Neural cell (in vitro differentiated cells): ENCODE results near the gene REL. TPM values are rescaled to one million over a fixed set of nuclear protein-coding genes. Genes with fewer than 3 reads are reported as not detected.

Source experiments
- H2AFZ ChIP-seq: fragments of 200-600, 300-800 bp; sonication (generic), shearing (Covaris generic); 2 replicates; pipeline ENCODE4 v1.6.0; 2014; ENCODE audit warnings: low read depth, mild to moderate bottlenecking, antibody characterized with exemption, low read length, moderate library complexity
- H3F3A ChIP-seq: fragments of 200-600 bp; shearing (Covaris generic); 2 replicates; pipeline ENCODE4 v1.6.1; 2016; ENCODE audit warnings: mild to moderate bottlenecking, moderate library complexity, mixed read lengths, antibody characterized with exemption, low read length; ENCODE audit not compliant: insufficient read depth, poor library complexity, severe bottlenecking
- H3K27ac ChIP-seq: fragments of 200-600, 300-800 bp; sonication (generic), shearing (Covaris generic); 2 replicates; pipeline ENCODE4 v1.5.1; 2014; ENCODE audit warnings: mild to moderate bottlenecking, low read length, moderate library complexity
- H3K27me3 ChIP-seq: fragments of 300-800, 200-600 bp; sonication (generic), shearing (Covaris generic); 2 replicates; pipeline ENCODE4 v1.6.0; 2014; ENCODE audit warnings: mild to moderate bottlenecking, low read depth, low read length, moderate library complexity; ENCODE audit not compliant: insufficient read depth
- H3K36me3 ChIP-seq: fragments of 300-800, 200-600 bp; sonication (generic), shearing (Covaris generic); 2 replicates; pipeline ENCODE4 v1.5.1; 2014; ENCODE audit warnings: mild to moderate bottlenecking, antibody characterized with exemption, low read length, moderate library complexity; ENCODE audit not compliant: insufficient read depth
- H3K4me2 ChIP-seq: fragments of 300-800, 200-600 bp; sonication (generic), shearing (Covaris generic); 2 replicates; pipeline ENCODE4 v1.6.0; 2014; ENCODE audit warnings: mild to moderate bottlenecking, low read length
- H3K4me3 ChIP-seq: fragments of 300-800, 200-600 bp; sonication (generic), shearing (Covaris generic); 2 replicates; pipeline ENCODE4 v1.5.1; 2014; ENCODE audit warnings: mild to moderate bottlenecking, low read length, moderate library complexity
- H3K79me2 ChIP-seq: fragments of 200-600 bp; shearing (Covaris generic); replicated peaks from 2 replicates; pipeline ENCODE4 v1.6.0; 2014; ENCODE audit warnings: mild to moderate bottlenecking, low read length, moderate library complexity; ENCODE audit not compliant: insufficient read depth
- H3K9ac ChIP-seq: fragments of 300-800, 200-600 bp; sonication (generic), shearing (Covaris generic); 2 replicates; pipeline ENCODE4 v1.6.1; 2016; ENCODE audit warnings: mild to moderate bottlenecking, low read length, mixed read lengths
- H3K9me2 ChIP-seq: fragments of 200-600 bp; shearing (Covaris generic); 2 replicates; pipeline ENCODE4 v1.6.1; 2016; ENCODE audit warnings: mild to moderate bottlenecking, low read length, mixed read lengths; ENCODE audit not compliant: insufficient read depth
- H3K9me3 ChIP-seq: fragments of 200-600, 300-800 bp; sonication (generic), shearing (Covaris generic); 2 replicates; pipeline ENCODE4 v1.6.1; 2016; ENCODE audit warnings: mild to moderate bottlenecking, mixed run types, low read length, moderate library complexity, mixed read lengths
- H4K20me1 ChIP-seq: fragments of 200-600 bp; shearing (Covaris generic); 2 replicates; pipeline ENCODE4 v1.6.1; 2016; ENCODE audit warnings: mild to moderate bottlenecking, mixed run types; ENCODE audit not compliant: insufficient read depth
- EP300 ChIP-seq: fragments of 450-650 bp; conservative IDR thresholded peaks from 2 replicates; pipeline ENCODE4 v1.6.1; 2014; ENCODE audit warnings: antibody characterized with exemption, mild to moderate bottlenecking, moderate library complexity; ENCODE audit not compliant: poor library complexity, severe bottlenecking
- EZH2 ChIP-seq: fragments of 200-600, 300-800 bp; shearing (Covaris generic), sonication (generic); IDR thresholded peaks from 2 replicates; pipeline ENCODE4 v1.6.1; 2014; ENCODE audit warnings: antibody characterized with exemption, low read length, borderline replicate concordance, mild to moderate bottlenecking; ENCODE audit not compliant: insufficient read depth, poor library complexity, severe bottlenecking
- MXI1 ChIP-seq: fragments of 450-650 bp; conservative IDR thresholded peaks from 2 replicates; pipeline ENCODE4 v1.6.1; 2014; ENCODE audit warnings: antibody characterized with exemption, mild to moderate bottlenecking; ENCODE audit not compliant: poor library complexity, severe bottlenecking
- POLR2AphosphoS5 ChIP-seq: IDR thresholded peaks from 2 replicates; pipeline ENCODE4 v1.6.1; 2012
- RAD21 ChIP-seq: fragments of 450-650 bp; conservative IDR thresholded peaks from 2 replicates; pipeline ENCODE4 v1.6.1; 2014; ENCODE audit warnings: antibody characterized with exemption, mild to moderate bottlenecking, moderate library complexity
- SMC3 ChIP-seq: fragments of 450-650 bp; conservative IDR thresholded peaks from 2 replicates; pipeline ENCODE4 v1.6.1; 2014; ENCODE audit warnings: antibody characterized with exemption, mild to moderate bottlenecking, moderate library complexity; ENCODE audit not compliant: poor library complexity
- TAF1 ChIP-seq: IDR thresholded peaks from 2 replicates; pipeline ENCODE4 v1.6.1; 2012; ENCODE audit warnings: low read depth
- polyA plus RNA-seq: library from polyadenylated mRNA; depleted of rRNA; stranded (reverse); fragments of >200 nt; gene quantifications from 2 replicates; pipeline ENCODE4 v1.2.3, GENCODE V29; 2014
- TF ChIP-seq, protein P1 (sequence below): fragments of 450-650 bp; IDR thresholded peaks from 2 replicates; pipeline ENCODE4 v1.5.1; 2014; ENCODE audit warnings: antibody characterized with exemption, mild to moderate bottlenecking, moderate library complexity; ENCODE audit not compliant: poor library complexity, severe bottlenecking
- TF ChIP-seq, protein P2 (sequence below): IDR thresholded peaks from 2 replicates; pipeline ENCODE4 v1.6.1; 2012; ENCODE audit warnings: borderline replicate concordance

REL gene
- polyA plus RNA-seq, 1 donor from 2014 or later = 1.9 TPM

DNA sequence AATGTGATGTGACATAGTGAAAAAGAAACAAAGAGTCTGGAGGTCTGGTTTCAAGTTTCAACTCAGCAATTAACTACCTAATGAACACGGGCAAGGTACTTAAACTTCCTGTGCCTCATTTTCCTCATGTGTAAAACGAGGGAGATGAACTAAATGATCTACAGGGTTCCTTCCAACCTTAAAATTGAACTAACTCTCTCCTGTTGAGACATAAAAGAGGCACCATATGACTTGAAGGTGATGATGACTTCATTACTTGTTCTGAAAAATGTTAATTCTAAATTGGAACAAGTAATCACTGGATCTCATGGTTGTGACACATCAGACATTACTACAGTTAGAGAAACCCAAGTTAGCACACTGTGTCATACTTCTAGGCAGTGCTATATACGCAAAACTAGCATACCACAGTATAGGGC, 8.9 kb upstream of the REL start:
- no peaks in the 10 kb centered on the region for H3K79me2 ChIP-seq
- no peaks in the 10 kb centered on the region for H3K36me3 ChIP-seq
- no peak for TF ChIP-seq RAD21
- TF ChIP-seq TAF1 = no peak
- TF ChIP-seq, protein P1, sequence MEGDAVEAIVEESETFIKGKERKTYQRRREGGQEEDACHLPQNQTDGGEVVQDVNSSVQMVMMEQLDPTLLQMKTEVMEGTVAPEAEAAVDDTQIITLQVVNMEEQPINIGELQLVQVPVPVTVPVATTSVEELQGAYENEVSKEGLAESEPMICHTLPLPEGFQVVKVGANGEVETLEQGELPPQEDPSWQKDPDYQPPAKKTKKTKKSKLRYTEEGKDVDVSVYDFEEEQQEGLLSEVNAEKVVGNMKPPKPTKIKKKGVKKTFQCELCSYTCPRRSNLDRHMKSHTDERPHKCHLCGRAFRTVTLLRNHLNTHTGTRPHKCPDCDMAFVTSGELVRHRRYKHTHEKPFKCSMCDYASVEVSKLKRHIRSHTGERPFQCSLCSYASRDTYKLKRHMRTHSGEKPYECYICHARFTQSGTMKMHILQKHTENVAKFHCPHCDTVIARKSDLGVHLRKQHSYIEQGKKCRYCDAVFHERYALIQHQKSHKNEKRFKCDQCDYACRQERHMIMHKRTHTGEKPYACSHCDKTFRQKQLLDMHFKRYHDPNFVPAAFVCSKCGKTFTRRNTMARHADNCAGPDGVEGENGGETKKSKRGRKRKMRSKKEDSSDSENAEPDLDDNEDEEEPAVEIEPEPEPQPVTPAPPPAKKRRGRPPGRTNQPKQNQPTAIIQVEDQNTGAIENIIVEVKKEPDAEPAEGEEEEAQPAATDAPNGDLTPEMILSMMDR = no peak
- TF ChIP-seq, protein P2, sequence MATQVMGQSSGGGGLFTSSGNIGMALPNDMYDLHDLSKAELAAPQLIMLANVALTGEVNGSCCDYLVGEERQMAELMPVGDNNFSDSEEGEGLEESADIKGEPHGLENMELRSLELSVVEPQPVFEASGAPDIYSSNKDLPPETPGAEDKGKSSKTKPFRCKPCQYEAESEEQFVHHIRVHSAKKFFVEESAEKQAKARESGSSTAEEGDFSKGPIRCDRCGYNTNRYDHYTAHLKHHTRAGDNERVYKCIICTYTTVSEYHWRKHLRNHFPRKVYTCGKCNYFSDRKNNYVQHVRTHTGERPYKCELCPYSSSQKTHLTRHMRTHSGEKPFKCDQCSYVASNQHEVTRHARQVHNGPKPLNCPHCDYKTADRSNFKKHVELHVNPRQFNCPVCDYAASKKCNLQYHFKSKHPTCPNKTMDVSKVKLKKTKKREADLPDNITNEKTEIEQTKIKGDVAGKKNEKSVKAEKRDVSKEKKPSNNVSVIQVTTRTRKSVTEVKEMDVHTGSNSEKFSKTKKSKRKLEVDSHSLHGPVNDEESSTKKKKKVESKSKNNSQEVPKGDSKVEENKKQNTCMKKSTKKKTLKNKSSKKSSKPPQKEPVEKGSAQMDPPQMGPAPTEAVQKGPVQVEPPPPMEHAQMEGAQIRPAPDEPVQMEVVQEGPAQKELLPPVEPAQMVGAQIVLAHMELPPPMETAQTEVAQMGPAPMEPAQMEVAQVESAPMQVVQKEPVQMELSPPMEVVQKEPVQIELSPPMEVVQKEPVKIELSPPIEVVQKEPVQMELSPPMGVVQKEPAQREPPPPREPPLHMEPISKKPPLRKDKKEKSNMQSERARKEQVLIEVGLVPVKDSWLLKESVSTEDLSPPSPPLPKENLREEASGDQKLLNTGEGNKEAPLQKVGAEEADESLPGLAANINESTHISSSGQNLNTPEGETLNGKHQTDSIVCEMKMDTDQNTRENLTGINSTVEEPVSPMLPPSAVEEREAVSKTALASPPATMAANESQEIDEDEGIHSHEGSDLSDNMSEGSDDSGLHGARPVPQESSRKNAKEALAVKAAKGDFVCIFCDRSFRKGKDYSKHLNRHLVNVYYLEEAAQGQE = no peak
- TF ChIP-seq MXI1 = no peak
- TF ChIP-seq SMC3 = no peak
- TF ChIP-seq EP300 = no peak
- TF ChIP-seq POLR2AphosphoS5 = no peak
- TF ChIP-seq EZH2 = no peak
- H3K9me3 ChIP-seq = no peaks in the 10 kb centered on the region
- no peaks in the 10 kb centered on the region for H3F3A ChIP-seq
- H2AFZ ChIP-seq = no peak overlapping the region
- H3K4me2 ChIP-seq = no peak overlapping the region
- H3K4me3 ChIP-seq = no peak overlapping the region
- no peak overlapping the region for H3K27ac ChIP-seq
- H3K27me3 ChIP-seq = no peaks in the 10 kb centered on the region
- no peaks in the 10 kb centered on the region for H4K20me1 ChIP-seq
- H3K9me2 ChIP-seq = no peaks in the 10 kb centered on the region
- H3K9ac ChIP-seq = no peak overlapping the region

DNA sequence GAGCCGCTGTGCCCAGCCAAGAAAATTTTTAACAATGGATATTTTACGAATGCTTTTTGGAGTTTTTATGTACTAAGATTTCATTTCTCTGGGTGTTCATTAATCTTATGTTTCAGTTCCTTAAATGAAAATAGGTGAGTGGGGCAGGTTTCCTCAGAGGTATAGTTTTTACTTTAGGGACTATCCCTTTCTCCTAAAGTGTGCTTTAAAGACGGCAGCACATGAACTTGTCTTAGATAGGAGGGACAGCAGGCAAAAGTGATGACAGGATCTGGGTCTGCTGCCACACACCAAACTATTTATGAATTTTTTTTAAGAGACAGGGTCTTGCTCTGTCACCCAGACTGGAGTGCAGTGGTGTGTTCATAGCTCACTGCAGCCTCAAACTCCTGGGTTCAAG, 8.0 kb upstream of the REL start:
- H3F3A ChIP-seq = no peaks in the 10 kb centered on the region
- no peaks in the 10 kb centered on the region for H3K79me2 ChIP-seq
- TF ChIP-seq EP300 (no peak), TAF1 (no peak), RAD21 (no peak), EZH2 (no peak)
- no peaks in the 10 kb centered on the region for H3K36me3 ChIP-seq
- no peak overlapping the region for H2AFZ ChIP-seq
- H3K9me3 ChIP-seq = no peaks in the 10 kb centered on the region
- no peak overlapping the region for H3K4me3 ChIP-seq
- H3K27ac ChIP-seq = no peak overlapping the region
- H3K4me2 ChIP-seq = no peak overlapping the region
- H3K27me3 ChIP-seq = no peaks in the 10 kb centered on the region
- H3K9ac ChIP-seq = no peak overlapping the region
- H3K9me2 ChIP-seq = no peaks in the 10 kb centered on the region
- no peaks in the 10 kb centered on the region for H4K20me1 ChIP-seq
